Left lung (tissue), 10 donors: ENCODE data around the gene RNF217. TPM values are rescaled to one million over a fixed set of nuclear protein-coding genes. Genes with fewer than 3 reads are reported as not detected.

ENCODE experiments used
- ATAC-seq: fragments of 200-7000 bp; cut with Tn5 transposase; one replicate; pipeline ENCODE4 v1.9.1; 2020; ENCODE audit warnings: moderate library complexity
- DNase-seq, 4 donors: peaks; one replicate each; pipeline ENCODE4 v3.0.0-alpha.2; 2013 to 2020
- H3K27ac ChIP-seq, 2 donors: fragments of 200-600 bp; sonication (generic) in 1 of 2; one replicate each; pipeline versions ENCODE4 v1.5.0 to v1.8.0; 2020 to 2021
- H3K27me3 ChIP-seq, 2 donors: fragments of 200-600 bp; sonication (generic) in 1 of 2; one replicate each; pipeline versions ENCODE4 v1.5.0 to v1.8.0; 2020 to 2021
- H3K36me3 ChIP-seq, 2 donors: fragments of 200-600 bp; sonication (generic) in 1 of 2; one replicate each; pipeline versions ENCODE4 v1.5.0 to v1.8.0; 2020 to 2021
- H3K4me1 ChIP-seq, 2 donors: fragments of 200-600 bp; one replicate each; pipeline ENCODE4 v1.8.0; 2021
- H3K4me3 ChIP-seq, 2 donors: fragments of 200-600 bp; sonication (generic) in 1 of 2; one replicate each; pipeline versions ENCODE4 v1.5.0 to v1.8.0; 2020 to 2021; ENCODE audit warnings: mild to moderate bottlenecking in 1 of 2
- H3K9me3 ChIP-seq, 2 donors: fragments of 200-600 bp; sonication (generic) in 1 of 2; one replicate each; pipeline versions ENCODE4 v1.5.0 to v1.8.0; 2020 to 2021
- CTCF ChIP-seq, 2 donors: fragments of 200-600 bp; sonication (generic) in 1 of 2; IDR thresholded peaks; one replicate each; pipeline versions ENCODE4 v1.5.0 to v1.8.0; 2021; ENCODE audit warnings: antibody characterized with exemption in 2 of 2
- intact Hi-C, 2 donors: fragments of 100-400 bp; cut with DNase I; formaldehyde crosslinking; loops; one replicate each; pipeline versions ENCODE4 v1.11.2 to v1.14.2; 2022
- polyA plus RNA-seq, 6 donors: library from polyadenylated mRNA; unstranded; fragments of 120-200 nt; gene quantifications; one replicate each; pipeline ENCODE4 v1.2.1, GENCODE V29; 2013; ENCODE audit not compliant: insufficient read length in 6 of 6
- total RNA-seq, 2 donors: library from RNA; stranded (reverse); fragmentation: NEBNext Ultra II Directional; extraction: Animal tissue kit (Norgen Biotek cat#: 25700); gene quantifications; one replicate each; pipeline ENCODE4 v1.2.1, GENCODE V29; 2021
- donor health status: DM: no; HTN: yes; CAD: no.
- donor health status: DM: no; HTN: no; CAD: no.

RNF217 gene
- total and polyA plus RNA-seq, 8 donors, result 17.2 to 31.4 (median 23.1) TPM

- Histone ChIP-seq H3K27ac (no peak overlapping the region), H3K4me1 (peaks cover 0 to 5% of the 10 kb centered on the region in 2 donors), H3K4me3 (no peak overlapping the region), H3K9me3 (no peaks in the 10 kb centered on the region), H3K27me3 (no peaks in the 10 kb centered on the region), H3K36me3 (no peaks in the 10 kb centered on the region)
- DNase-seq, result peak in 1 of 4 donors; percentile 10
- intact Hi-C loops, result no loop called here
- no peak for ATAC-seq
- TF ChIP-seq CTCF (IDR thresholded peaks at IDR 0.05), result no peak
These were observed 7.0 kb upstream of the RNF217 start for GRCh38 chr6:124955108-124955856.

GRCh38 chr6:124956018-124956417 lies 6.2 kb upstream of the RNF217 start:
- peaks cover 0 to 8% of the 10 kb centered on the region in 2 donors for H3K4me1 ChIP-seq
- DNase-seq (peak in 1 of 4 donors; percentile 41), ATAC-seq (no peak)
- no peak for TF ChIP-seq CTCF (IDR thresholded peaks at IDR 0.05)
- H3K27me3 ChIP-seq, result no peaks in the 10 kb centered on the region
- no peak overlapping the region for H3K27ac ChIP-seq
- intact Hi-C loops, result no loop called here
- H3K9me3 ChIP-seq, result no peaks in the 10 kb centered on the region
- no peaks in the 10 kb centered on the region for H3K36me3 ChIP-seq
- no peak overlapping the region for H3K4me3 ChIP-seq

DNA sequence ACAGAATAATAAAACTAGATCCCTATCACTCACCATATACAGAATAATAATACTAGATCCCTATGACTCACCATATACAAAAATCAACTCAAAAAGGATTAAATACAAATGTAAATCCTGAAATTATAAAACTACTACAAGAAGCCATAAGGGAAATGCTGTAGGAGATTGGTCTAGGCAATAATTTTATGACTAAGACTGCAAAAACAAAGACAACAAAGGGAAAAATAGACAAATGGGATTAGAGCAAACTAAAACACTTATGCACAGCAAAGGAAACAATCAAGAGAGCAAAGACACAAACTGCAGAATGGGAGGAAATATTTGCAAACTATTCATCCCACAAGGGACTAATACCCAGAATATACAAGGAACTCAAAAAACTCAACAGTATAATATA lies 4.1 kb upstream of the RNF217 start:
- intact Hi-C loops, result no loop called here

DNA sequence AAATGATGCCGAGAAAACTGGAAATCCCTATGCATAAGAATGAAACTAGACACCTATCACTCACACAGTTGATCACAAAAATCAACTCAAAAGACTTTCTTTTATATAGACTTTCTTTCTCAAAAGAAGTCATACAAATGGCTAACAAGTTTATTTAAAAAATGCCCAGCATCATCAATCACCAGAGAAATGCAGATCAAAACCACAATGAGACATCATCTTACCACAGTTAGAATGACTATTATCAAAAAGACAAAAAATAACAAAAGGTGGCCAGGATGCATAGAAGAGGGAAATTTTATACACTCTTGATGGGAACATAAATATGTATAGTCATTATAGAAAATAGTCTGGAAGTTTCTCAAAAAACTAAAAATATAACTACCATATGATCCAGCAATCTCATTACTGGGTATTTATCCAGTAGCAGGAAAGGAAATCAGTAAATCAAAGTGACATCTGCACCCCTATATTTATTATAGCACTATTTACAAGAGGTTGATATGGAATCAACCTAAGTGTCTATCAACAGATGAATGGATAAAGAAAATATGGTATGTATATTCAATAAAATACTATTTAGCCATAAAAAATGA lies 3.4 kb upstream of the RNF217 start:
- ATAC-seq (no peak), DNase-seq (no peak)
- H3K4me1 ChIP-seq, result peaks cover 0 to 16% of the 10 kb centered on the region in 2 donors
- no peak overlapping the region for H3K27ac ChIP-seq
- H3K4me3 ChIP-seq, result no peak overlapping the region
- intact Hi-C loops, result no loop called here
- no peaks in the 10 kb centered on the region for H3K36me3 ChIP-seq
- H3K9me3 ChIP-seq, result no peaks in the 10 kb centered on the region
- TF ChIP-seq CTCF (IDR thresholded peaks at IDR 0.05), result no peak
- H3K27me3 ChIP-seq, result no peaks in the 10 kb centered on the region

More for the DNA sequence above, 4.1 kb upstream of the RNF217 start:
- DNase-seq (no peak), ATAC-seq (no peak)
- Histone ChIP-seq H3K4me1 (peaks cover 0 to 14% of the 10 kb centered on the region in 2 donors), H3K9me3 (no peaks in the 10 kb centered on the region), H3K36me3 (no peaks in the 10 kb centered on the region), H3K27ac (no peak overlapping the region), H3K27me3 (no peaks in the 10 kb centered on the region), H3K4me3 (no peak overlapping the region)
- TF ChIP-seq CTCF (IDR thresholded peaks at IDR 0.05), result no peak

DNA sequence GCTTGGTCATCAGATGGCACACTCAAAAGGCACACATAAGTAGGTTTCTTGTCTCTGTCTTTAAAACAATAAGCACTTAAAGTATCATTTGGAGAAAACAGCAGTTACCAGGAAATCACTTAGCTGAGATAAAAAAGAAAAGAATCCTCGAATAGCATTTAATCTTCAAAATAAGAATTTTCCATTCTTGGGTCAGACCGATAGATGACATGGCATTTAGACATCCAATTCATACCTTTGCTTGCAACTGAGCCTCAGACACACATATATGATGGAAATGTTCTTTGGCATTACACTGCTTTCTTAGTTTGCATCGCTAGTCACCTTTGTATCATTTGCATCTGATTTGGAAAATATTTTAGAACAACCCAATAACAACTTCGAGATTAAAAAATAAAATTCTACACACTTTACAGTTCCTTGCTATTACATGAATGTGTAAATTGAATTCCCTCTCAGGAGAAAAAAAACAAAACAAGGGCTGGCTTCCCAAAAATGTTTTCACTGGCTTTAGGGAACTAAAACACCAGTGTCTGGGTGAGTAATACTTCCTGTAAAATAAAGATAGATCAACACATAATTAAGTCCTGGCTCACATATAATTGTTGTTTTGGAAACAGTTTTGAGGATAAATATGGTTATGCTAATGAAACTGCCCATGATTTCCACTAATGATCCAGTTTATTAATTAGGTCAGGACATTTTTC lies 1.3 kb upstream of the RNF217 start:
- Histone ChIP-seq H3K4me3 (peak overlapping the region; percentile 78 to 87), H3K9me3 (no peaks in the 10 kb centered on the region), H3K27me3 (no peaks in the 10 kb centered on the region), H3K4me1 (peaks cover 0 to 28% of the 10 kb centered on the region in 2 donors), H3K36me3 (no peaks in the 10 kb centered on the region), H3K27ac (peak overlapping the region; percentile 90 to 95)
- DNase-seq, result peak in 1 of 4 donors; percentile 3
- TF ChIP-seq CTCF (IDR thresholded peaks at IDR 0.05), result no peak
- intact Hi-C loops, result loop anchor here in 1 of 2 donors (10.0 kb wide), 1 partner anchor 134 kb away; no protein-coding TSS in a partner anchor
- no peak for ATAC-seq
